Measurements from ENCODE around the gene DPF3.

DPF3 gene

DNA sequence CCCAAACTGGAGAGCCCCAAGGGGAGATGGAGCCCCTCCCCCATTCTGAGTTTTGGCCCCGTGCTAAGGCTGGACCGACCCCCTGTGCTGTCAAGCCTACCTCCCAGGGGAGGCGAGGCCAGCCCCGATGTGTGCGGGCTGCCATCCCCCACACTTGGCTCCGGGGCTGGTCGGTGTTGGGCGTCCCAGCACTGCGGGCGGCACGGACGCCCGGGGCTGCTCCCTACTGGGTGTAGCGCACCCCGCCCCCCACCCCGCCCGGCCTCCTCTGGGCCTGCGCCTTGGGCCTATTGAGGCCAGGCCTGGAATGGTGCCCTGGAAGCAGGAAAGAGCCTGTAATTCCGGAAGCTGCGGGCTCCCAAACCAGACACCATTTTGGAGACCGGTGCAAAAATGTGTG lies 35.0 kb upstream of the DPF3 start:
- H3K4me3 ChIP-seq (ENCODE audit: control insufficient read depth, low read depth, low read length) = no peak overlapping the region
- no peak for DNase-seq (ENCODE audit: low read depth)
- no peak for TF ChIP-seq CTCF (IDR thresholded peaks at IDR 0.05; ENCODE audit: control insufficient read depth, insufficient read depth, low read depth, low read length, missing control alignments)

- DNase-seq (ENCODE audit: low read depth) = peak; percentile 86
- H3K4me3 ChIP-seq (ENCODE audit: control insufficient read depth, low read depth, low read length) = peak within 1 kb of the TSS; percentile 68
- no peak for TF ChIP-seq CTCF (IDR thresholded peaks at IDR 0.05; ENCODE audit: control insufficient read depth, insufficient read depth, low read depth, low read length, missing control alignments)
Measured at GRCh38 chr14:72926292-72927028, 32.6 kb upstream of the DPF3 start, which contains the start of gene DCAF4. Gene DCAF4 (plus strand): TSS chr14:72926464. CDS start chr14:72937979, 11,515 bp downstream.

- no peak for TF ChIP-seq CTCF (IDR thresholded peaks at IDR 0.05; ENCODE audit: control insufficient read depth, insufficient read depth, low read depth, low read length, missing control alignments)
- DNase-seq (ENCODE audit: low read depth) = no peak
- H3K4me3 ChIP-seq (ENCODE audit: control insufficient read depth, low read depth, low read length) = peak overlapping the region; percentile 68
Measured at GRCh38 chr14:72925815-72926291, 32.0 kb upstream of the DPF3 start.

- DNase-seq (ENCODE audit: low read depth) = no peak
- H3K4me3 ChIP-seq (ENCODE audit: control insufficient read depth, low read depth, low read length) = no peak overlapping the region
- TF ChIP-seq CTCF (IDR thresholded peaks at IDR 0.05; ENCODE audit: control insufficient read depth, insufficient read depth, low read depth, low read length, missing control alignments) = no peak
Measured at GRCh38 chr14:72925171-72925759, 31.4 kb upstream of the DPF3 start.

- DNase-seq (ENCODE audit: low read depth) = no peak
- TF ChIP-seq CTCF (IDR thresholded peaks at IDR 0.05; ENCODE audit: control insufficient read depth, insufficient read depth, low read depth, low read length, missing control alignments) = no peak
Measured at GRCh38 chr14:72924337-72924736, 30.4 kb upstream of the DPF3 start.

DNA sequence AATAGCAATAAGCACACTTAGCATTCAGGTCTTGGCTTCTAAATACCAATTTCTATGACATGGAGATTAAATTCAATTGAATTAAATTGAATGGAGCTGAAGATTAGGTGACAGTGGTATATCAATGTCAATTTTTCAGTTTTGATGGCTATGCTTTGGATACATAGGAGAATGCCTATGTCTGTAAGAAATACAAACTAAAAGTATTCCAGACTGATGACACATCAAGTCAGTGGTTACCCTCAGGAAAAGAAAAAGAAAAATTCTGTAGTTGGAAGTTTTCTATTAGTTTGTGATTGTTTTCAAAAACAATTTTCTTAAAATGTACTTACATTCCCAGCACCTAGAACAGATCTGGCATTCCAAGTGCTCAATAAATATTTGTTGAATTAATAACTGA lies 27.5 kb upstream of the DPF3 start:
- no peak for TF ChIP-seq CTCF (IDR thresholded peaks at IDR 0.05; ENCODE audit: control insufficient read depth, insufficient read depth, low read depth, low read length, missing control alignments)
- H3K4me3 ChIP-seq (ENCODE audit: control insufficient read depth, low read depth, low read length) = no peak overlapping the region
- DNase-seq (ENCODE audit: low read depth) = no peak

More at GRCh38 chr14:72924337-72924736, 30.4 kb upstream of the DPF3 start:
- no peak overlapping the region for H3K4me3 ChIP-seq (ENCODE audit: control insufficient read depth, low read depth, low read length)

Measured in AG09309 (cell line).